ENCODE data around the gene CACNA1B.
A peak's percentile ranks its signal among the peaks of the same experiment; 100 is the strongest.

CACNA1B gene

DNA sequence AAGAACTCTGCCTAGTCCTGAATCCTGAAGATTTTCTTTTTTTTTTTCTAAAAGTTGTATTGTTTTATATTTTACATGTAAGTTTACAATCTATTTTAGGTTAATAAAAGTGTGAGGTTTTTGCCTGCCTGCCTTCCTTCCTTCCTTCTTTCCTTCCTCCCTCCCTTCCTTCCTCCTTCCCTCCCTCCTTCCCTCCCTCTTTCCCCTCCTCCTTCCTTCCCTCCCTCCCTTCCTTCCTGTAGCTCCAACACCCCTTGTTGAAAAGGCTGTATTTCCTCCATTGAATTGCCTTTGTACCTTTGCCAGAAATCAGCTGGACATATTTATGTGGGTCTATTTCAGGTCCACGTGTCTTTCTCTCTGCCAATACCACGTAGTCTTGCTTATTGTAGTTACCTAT, 46.6 kb downstream of the CACNA1B start:
- no peak for DNase-seq

DNA sequence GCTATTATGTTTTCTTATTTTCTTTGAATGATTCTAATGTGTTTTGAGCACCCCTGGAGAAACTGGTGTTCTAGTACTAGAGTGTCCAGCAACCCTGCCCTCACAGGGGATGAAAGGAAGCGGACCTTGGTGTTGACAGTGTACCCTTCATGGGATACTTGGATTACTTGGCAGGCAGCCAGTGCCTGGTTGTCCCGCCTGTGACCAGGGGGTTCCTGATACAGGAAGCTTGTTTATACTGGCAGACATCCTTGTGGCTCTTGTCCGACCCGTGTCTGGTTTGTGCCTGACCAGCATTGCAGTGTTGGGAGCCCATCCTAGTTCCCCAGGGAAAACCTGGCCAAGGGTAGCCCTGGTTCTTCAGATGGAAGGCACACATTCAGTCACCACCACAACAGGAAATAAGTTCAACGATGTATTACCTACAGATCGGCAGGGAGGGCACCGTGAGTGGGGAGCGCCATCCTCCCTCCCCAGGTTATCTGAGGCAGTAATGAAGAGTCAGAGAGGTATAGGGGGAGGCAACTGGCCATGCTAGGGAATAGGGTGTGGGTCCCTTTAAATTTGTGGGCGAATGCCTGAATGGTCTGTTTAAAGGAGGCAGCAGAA, 47.3 kb downstream of the CACNA1B start:
- DNase-seq, result no peak

DNA sequence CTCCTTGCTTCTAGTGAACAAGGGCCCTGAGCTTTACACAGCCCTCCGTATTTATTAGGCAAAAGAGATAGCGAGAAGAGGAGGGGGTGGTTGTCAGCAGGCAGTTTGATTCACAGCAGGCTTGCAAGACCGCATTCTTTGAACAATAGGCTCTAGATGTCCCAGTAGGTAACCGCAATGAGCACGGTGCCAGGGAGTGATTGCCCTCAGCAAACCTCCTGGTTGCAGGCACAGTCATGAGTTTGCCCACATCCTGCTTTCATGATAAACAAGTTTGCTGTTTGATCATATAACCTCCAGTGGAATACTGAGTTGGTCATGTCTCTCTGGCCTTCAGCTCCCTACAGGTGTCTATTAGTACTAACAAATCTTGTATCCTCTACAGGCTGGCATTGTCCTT, 66.1 kb downstream of the CACNA1B start:
- no peak for DNase-seq

GRCh38 chr9:137945581-137945980, 68.0 kb downstream of the CACNA1B start:
- peak in 1 of 2 experiments; percentile 8 for DNase-seq

- no peak for DNase-seq
Measured at GRCh38 chr9:137946993-137947392, 69.4 kb downstream of the CACNA1B start.

- DNase-seq, result no peak
Measured at GRCh38 chr9:137948642-137949041, 71.1 kb downstream of the CACNA1B start.

DNA sequence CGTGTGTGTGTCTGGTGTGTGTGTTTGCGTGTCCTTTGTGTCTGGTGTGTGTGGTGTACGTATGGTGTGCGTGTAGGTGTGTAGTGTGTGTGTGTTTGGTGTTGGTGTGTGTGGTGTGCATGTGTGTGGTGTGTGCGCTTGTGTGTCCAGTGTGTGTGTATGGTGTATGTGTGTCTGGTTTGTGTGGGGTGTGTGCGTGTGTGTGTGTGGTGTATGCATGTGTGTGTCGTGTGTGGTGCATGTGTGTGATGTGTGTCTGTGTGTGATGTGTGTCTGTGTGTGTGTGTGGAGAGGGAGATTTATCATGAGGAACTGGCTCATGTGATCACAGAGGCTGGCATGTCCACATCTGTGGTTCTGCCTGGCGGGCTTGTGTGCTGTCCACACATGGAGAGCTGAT, 71.7 kb downstream of the CACNA1B start:
- DNase-seq, result no peak

- no peak for DNase-seq
Measured at GRCh38 chr9:137951107-137951506, 73.5 kb downstream of the CACNA1B start.

GRCh38 chr9:137951597-137952490, 74.3 kb downstream of the CACNA1B start:
- DNase-seq, result no peak

DNA sequence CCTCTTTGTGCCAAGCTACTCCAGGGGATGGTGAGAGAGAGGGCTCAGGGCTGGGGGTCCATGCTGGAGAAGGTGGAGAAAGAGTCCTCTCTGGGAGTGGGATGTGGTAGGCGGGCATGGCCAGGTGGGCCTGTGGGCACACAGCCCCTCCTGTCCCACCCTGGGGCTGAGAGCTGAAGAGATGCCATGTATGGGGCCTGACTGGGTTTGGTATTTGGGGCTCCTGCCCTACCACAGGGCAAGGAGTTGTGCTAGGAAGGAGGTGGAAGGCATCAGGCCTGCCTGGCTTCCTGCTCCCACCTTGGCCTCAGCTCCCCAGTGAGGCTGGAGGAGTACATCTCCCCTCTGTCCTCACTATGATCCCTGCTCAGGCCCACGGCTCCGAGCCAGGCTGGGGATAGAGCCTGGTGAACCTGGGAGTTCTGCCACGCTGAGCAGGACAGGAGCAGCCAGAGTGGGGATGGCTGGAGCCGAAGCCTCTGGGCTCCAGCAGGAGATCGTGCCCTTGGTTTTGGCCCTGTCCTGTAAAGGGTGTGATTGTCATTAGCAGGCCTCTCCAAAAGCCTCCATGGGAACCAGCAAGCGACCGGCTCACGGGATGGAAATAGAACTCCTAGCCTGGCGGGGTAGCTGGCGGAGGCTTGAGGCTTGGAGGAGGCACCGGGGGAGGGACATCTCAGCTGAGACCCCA, 75.5 kb downstream of the CACNA1B start:
- DNase-seq, result no peak

- no peak for DNase-seq
Measured at GRCh38 chr9:137953683-137954438, 76.3 kb downstream of the CACNA1B start.

GRCh38 chr9:137955224-137955570, 77.6 kb downstream of the CACNA1B start:
- DNase-seq, result no peak

DNA sequence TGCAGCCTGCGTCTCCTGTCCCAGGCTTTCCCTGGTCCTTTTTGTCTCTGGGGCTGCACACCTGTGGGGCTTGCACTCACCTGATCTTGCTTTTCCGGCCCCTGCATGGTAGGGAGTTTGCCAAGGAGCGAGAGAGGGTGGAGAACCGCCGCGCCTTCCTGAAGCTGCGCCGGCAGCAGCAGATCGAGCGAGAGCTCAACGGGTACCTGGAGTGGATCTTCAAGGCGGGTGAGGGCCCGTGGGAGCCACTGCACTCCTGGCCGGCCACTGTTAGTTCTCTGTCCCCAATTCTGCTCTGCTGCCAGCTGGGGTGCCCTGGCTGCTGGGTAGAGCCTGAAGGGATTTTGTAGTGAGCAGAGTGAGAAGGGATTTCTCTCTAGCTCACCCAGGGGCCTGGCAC, 78.0 kb downstream of the CACNA1B start:
- DNase-seq, result no peak

GRCh38 chr9:137956039-137956438, 78.5 kb downstream of the CACNA1B start:
- no peak for DNase-seq

DNA sequence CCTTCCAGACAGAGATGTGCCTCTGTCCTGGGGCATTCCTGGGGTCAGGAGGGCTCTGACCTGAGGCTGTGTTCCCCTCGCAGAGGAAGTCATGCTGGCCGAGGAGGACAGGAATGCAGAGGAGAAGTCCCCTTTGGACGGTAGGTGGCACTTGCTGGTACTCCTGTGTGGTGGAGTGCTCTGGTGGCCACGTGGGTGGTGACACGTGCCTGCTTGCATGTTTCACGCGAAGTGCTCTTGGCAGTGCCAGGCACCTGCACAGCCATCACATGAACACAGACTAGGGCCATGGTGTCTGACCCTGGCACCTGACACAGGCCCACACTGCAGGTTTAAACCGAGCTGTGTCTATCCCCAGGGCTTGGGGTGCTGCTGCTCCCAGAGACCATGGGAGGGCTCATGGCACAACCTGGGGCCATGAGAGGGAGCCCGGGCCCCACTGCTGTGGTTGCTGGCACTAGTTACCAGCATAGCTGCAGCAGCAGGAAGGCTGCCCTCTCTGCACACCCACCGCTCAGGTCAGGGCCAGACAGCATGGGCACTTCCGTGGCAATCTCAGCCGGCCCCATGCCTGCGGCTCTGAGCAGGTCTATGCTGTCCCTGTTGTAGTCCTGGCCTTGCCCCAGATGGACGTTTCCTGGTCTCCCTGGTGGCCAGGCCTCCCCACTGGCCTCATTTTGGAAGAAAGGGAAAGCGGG, 79.3 kb downstream of the CACNA1B start:
- DNase-seq, result no peak

DNA sequence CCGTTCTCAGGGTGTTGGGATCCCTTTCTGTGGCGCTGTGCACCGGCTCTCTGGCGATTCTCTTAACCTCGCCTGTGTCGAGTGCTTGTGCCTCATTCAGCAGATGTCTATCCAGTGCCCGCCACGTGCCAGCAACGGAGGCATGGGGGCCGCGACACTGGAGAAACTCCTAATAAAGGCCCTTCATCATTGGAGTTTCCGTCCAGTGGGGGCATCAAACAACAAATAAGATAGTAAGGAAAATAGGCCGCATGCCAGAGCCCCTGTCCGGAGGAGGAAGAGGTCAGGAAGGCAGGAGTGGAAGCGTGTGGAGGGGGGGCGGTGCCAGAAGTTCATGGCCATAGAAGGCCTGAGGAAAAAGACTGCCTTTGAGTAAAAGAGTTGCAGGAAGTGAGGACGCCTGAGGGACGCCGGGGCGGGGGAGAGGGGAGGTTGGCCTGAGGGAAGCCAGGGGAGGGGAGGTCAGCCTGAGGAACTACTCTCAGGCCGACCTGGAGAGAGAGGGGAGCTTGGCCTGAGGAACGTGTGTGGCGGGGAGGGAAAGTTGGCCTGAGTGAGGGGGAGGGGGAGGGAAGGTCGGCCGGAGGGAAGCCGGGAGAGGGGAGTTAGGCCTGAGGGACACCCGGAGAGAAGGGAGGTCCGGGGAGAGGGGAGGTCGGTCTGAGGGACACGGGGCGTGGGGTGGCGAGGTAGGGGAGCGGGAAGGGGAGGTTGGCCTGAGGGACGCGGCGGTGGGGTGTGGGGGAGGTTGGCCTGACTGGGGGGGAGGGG, 82.2 kb downstream of the CACNA1B start:
- no peak for DNase-seq

DNA sequence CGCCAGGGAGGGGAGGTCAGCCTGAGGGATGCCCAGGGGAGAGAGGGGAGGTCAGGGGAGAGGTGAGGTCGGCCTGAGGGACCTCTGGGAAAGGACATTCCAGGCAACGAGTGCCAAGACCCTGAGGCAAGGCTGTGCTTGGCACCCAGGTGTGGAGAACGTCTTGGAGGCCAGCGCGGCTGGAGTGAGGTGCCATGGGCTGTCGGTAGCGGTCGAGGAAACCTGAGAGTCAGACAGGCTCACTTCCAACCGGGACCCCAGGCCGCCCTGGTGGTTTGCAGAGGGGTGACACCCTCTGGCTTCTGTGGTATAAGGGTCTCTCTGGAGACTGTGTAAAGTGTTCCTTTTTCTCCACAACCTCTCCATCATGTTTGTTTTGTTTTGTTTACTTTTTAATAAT, 82.9 kb downstream of the CACNA1B start:
- DNase-seq, result no peak

- no peak for DNase-seq
Measured at GRCh38 chr9:137963525-137963924, 85.9 kb downstream of the CACNA1B start.

DNA sequence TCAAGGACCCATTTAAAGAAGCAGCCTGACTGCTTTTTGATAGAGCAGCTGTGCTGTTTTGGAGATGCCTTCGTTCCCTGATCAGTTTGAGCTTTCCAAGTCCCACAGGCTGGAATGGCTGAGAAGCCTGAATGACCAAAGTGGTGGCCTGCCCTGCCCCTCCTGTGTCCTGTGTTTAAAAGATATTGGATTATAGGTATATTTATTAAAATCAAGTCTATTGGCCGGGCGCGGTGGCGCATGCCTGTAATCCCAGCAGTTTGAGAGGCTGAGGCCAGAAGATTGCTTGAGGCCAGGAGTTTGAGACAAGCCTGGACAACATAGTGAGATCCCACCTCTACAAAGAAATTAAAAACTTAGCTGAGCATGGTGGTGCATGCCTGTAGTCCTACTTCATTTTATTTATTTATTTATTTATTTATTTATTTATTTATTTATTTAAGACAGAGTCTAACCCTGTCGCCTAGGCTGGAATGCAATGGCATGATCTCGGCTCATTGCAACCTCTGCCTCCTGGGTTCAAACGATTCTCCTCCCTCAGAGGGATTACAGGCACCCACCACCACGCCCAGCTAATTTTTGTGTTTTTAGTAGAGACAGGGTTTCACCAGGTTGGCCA, 87.7 kb downstream of the CACNA1B start:
- DNase-seq, result no peak

- no peak for DNase-seq
Measured at GRCh38 chr9:137967280-137967953, 89.8 kb downstream of the CACNA1B start.

DNA sequence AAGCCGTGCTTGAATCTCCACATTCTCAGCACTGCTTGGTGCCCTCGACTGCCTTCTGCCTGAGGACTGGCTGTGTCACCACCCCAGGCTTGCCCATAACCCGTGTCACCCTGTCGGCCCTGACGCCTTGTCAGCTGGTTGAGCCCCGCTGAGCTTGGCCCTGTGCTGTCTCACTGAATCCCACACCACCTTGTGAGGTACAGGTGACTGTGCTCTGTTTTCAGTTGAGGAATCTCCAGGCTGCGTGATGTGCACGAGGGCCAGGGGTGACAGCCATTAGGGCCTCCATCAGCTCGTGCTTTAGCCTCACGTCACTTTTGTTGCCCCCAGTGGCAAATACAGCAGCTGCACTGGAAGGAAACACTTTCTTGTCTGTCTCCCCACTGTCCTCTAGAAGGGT, 90.7 kb downstream of the CACNA1B start:
- DNase-seq, result no peak
